ENCODE results near the gene ZNF407. TPM values are rescaled to one million over a fixed set of nuclear protein-coding genes. Genes with fewer than 3 reads are reported as not detected.

The ZNF407 gene
- total RNA-seq, 1 experiment from 2014 or later = 7.6 TPM

- POLR2A ChIA-PET = no interaction called here
- intact Hi-C loops (cut with micrococcal nuclease) = no loop called here
- DNase-seq (ENCODE audit: low read depth, low spot score) = no peak
- Histone ChIP-seq H3K27me3 (ENCODE audit: insufficient read depth, low read length) (no peaks in the 10 kb centered on the region), H3K9me2 (ENCODE audit: insufficient read depth) (no peaks in the 10 kb centered on the region), H3K4me2 (ENCODE audit: low read length) (no peak overlapping the region), H2AFZ (ENCODE audit: low read depth, low read length, poor library complexity, severe bottlenecking) (no peak overlapping the region), H3K36me3 (ENCODE audit: control insufficient read depth in 1 of 2, insufficient read depth in 2 of 2, low read length in 2 of 2) (no peaks in the 10 kb centered on the region), H4K20me1 (ENCODE audit: insufficient read depth) (no peaks in the 10 kb centered on the region), H3K79me2 (ENCODE audit: insufficient read depth, low read length) (no peaks in the 10 kb centered on the region), H3K9me3 (ENCODE audit: control insufficient read depth in 1 of 2, insufficient read depth in 1 of 2, low read depth in 1 of 2, low read length in 2 of 2) (no peaks in the 10 kb centered on the region), H3K4me1 (ENCODE audit: control insufficient read depth in 1 of 2, insufficient read depth in 2 of 2, low read length in 2 of 2) (no peaks in the 10 kb centered on the region), H3K9ac (ENCODE audit: low read length) (no peak overlapping the region), H3K4me3 (replicated peaks in 1 of 2; ENCODE audit: low read depth in 1 of 2, low read length in 2 of 2) (no peak overlapping the region), H3K27ac (ENCODE audit: low read depth, low read length) (no peak overlapping the region)
- CTCF ChIA-PET = no interaction called here
- TF ChIP-seq YY1 (IDR thresholded peaks at IDR 0.05; ENCODE audit: extremely low read depth, insufficient replicate concordance, low read depth, low read length) (no peak), POLR2AphosphoS5 (IDR thresholded peaks at IDR 0.05; ENCODE audit: low read depth, low read length) (no peak), SP1 (IDR thresholded peaks at IDR 0.05; ENCODE audit: low read depth) (no peak), RAD21 (IDR thresholded peaks at IDR 0.05; ENCODE audit: low read depth) (no peak), REST (IDR thresholded peaks at IDR 0.05; ENCODE audit: low read depth) (no peak), ZFX (IDR thresholded peaks at IDR 0.05) (no peak), POLR2A (IDR thresholded peaks at IDR 0.05; ENCODE audit: borderline replicate concordance, extremely low read depth, insufficient read depth, insufficient read length) (no peak), EGR1 (IDR thresholded peaks at IDR 0.05; ENCODE audit: low read depth) (no peak), TCF7L2 (IDR thresholded peaks at IDR 0.05; ENCODE audit: borderline replicate concordance, extremely low read depth, insufficient read depth, insufficient read length) (no peak), EZH2 (IDR thresholded peaks at IDR 0.05) (no peak), CEBPB (IDR thresholded peaks at IDR 0.05; ENCODE audit: low read depth) (no peak), JUND (IDR thresholded peaks at IDR 0.05) (no peak)
- RAD21 ChIA-PET (ENCODE audit: low non-redundant PET in 1 of 2, low total read pairs in 2 of 2, uncharacterized antibody in 2 of 2, unreplicated experiment in 2 of 2) = no interaction called here
- no peak for ATAC-seq
- BruUV-seq (replicated peaks) = no TSS peak
Observed at GRCh38 chr18:75024871-75025270, 427.2 kb downstream of the ZNF407 start.
